GM23338 (cell line): ENCODE measurements around the gene CHST15.

Experiments used
- CREB1 ChIP-seq: fragments of 250-450 bp; sonication (Bioruptor Pico); IDR thresholded peaks from 2 replicates; pipeline ENCODE4 v1.5.0; 2020; ENCODE audit warnings: low read depth, mild to moderate bottlenecking, moderate library complexity
- EZH2 ChIP-seq: fragments of 200-600 bp; sonication (generic); IDR thresholded peaks from one replicate; pipeline ENCODE4 v1.8.0; 2017; ENCODE audit warnings: antibody characterized with exemption, mild to moderate bottlenecking, low read depth; ENCODE audit not compliant: unreplicated experiment
- EZH2phosphoT487 ChIP-seq: fragments of 200-600 bp; sonication (generic); IDR thresholded peaks from one replicate; pipeline ENCODE4 v1.8.1; 2018; ENCODE audit warnings: antibody characterized with exemption; ENCODE audit not compliant: unreplicated experiment
- JUNB ChIP-seq: IDR thresholded peaks from one replicate; pipeline ENCODE4 v1.6.1; 2016; ENCODE audit warnings: antibody characterized with exemption; ENCODE audit not compliant: unreplicated experiment
- NANOG ChIP-seq: IDR thresholded peaks from 2 replicates; pipeline ENCODE4 v1.6.1; 2016; ENCODE audit warnings: antibody characterized with exemption, borderline replicate concordance
- POLR2AphosphoS5 ChIP-seq: IDR thresholded peaks from 2 replicates; pipeline ENCODE4 v1.6.1; 2016; ENCODE audit warnings: antibody characterized with exemption, low read depth
- STAT1 ChIP-seq: IDR thresholded peaks from one replicate; pipeline ENCODE4 v1.6.1; 2016; ENCODE audit warnings: antibody characterized with exemption; ENCODE audit not compliant: unreplicated experiment
- TF ChIP-seq, protein P1 (sequence below), 2 experiments: fragments of 200-600 bp in 1 of 2; sonication (generic) in 1 of 2; conservative IDR thresholded peaks; 2 replicates each; pipeline versions ENCODE4 v1.5.1 to v1.6.1; 2016 to 2017; ENCODE audit warnings: antibody characterized with exemption in 2 of 2, low read depth in 2 of 2, mild to moderate bottlenecking in 2 of 2, moderate library complexity in 1 of 2
- TF ChIP-seq, protein P2 (sequence below): IDR thresholded peaks from one replicate; pipeline ENCODE4 v1.6.1; 2018; ENCODE audit warnings: antibody characterized with exemption; ENCODE audit not compliant: unreplicated experiment
- TF ChIP-seq, protein P3 (sequence below): IDR thresholded peaks from 2 replicates; pipeline ENCODE4 v1.6.1; 2016; ENCODE audit warnings: antibody characterized with exemption

DNA sequence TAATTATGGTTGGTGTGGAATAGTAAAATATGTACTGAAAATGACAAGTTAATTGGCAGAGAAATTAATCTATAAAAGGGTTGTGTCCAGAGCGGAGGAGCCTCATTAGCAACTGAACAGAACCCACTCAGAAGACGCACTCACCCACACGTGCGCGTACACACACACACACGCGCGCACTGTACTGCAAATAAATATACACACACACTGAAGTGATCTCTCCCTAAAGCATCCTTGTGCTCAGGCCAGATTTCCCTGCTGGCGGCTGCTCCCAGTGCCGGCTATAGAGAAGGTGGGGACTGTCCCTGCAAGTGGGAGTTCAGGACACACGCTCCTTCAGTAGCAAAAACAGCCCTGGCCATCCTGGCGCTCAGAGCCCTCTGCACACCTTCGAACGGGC, 85.2 kb downstream of the CHST15 start:
- no peak for TF ChIP-seq EZH2
- TF ChIP-seq, protein P1, sequence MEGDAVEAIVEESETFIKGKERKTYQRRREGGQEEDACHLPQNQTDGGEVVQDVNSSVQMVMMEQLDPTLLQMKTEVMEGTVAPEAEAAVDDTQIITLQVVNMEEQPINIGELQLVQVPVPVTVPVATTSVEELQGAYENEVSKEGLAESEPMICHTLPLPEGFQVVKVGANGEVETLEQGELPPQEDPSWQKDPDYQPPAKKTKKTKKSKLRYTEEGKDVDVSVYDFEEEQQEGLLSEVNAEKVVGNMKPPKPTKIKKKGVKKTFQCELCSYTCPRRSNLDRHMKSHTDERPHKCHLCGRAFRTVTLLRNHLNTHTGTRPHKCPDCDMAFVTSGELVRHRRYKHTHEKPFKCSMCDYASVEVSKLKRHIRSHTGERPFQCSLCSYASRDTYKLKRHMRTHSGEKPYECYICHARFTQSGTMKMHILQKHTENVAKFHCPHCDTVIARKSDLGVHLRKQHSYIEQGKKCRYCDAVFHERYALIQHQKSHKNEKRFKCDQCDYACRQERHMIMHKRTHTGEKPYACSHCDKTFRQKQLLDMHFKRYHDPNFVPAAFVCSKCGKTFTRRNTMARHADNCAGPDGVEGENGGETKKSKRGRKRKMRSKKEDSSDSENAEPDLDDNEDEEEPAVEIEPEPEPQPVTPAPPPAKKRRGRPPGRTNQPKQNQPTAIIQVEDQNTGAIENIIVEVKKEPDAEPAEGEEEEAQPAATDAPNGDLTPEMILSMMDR (conservative IDR thresholded peaks at IDR 0.05; ENCODE audit: low read depth in 2 of 2): no peak
- TF ChIP-seq POLR2AphosphoS5: no peak
- TF ChIP-seq, protein P2, sequence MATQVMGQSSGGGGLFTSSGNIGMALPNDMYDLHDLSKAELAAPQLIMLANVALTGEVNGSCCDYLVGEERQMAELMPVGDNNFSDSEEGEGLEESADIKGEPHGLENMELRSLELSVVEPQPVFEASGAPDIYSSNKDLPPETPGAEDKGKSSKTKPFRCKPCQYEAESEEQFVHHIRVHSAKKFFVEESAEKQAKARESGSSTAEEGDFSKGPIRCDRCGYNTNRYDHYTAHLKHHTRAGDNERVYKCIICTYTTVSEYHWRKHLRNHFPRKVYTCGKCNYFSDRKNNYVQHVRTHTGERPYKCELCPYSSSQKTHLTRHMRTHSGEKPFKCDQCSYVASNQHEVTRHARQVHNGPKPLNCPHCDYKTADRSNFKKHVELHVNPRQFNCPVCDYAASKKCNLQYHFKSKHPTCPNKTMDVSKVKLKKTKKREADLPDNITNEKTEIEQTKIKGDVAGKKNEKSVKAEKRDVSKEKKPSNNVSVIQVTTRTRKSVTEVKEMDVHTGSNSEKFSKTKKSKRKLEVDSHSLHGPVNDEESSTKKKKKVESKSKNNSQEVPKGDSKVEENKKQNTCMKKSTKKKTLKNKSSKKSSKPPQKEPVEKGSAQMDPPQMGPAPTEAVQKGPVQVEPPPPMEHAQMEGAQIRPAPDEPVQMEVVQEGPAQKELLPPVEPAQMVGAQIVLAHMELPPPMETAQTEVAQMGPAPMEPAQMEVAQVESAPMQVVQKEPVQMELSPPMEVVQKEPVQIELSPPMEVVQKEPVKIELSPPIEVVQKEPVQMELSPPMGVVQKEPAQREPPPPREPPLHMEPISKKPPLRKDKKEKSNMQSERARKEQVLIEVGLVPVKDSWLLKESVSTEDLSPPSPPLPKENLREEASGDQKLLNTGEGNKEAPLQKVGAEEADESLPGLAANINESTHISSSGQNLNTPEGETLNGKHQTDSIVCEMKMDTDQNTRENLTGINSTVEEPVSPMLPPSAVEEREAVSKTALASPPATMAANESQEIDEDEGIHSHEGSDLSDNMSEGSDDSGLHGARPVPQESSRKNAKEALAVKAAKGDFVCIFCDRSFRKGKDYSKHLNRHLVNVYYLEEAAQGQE: no peak
- no peak for TF ChIP-seq EZH2phosphoT487
- no peak for TF ChIP-seq JUNB
- no peak for TF ChIP-seq STAT1
- TF ChIP-seq, protein P3, sequence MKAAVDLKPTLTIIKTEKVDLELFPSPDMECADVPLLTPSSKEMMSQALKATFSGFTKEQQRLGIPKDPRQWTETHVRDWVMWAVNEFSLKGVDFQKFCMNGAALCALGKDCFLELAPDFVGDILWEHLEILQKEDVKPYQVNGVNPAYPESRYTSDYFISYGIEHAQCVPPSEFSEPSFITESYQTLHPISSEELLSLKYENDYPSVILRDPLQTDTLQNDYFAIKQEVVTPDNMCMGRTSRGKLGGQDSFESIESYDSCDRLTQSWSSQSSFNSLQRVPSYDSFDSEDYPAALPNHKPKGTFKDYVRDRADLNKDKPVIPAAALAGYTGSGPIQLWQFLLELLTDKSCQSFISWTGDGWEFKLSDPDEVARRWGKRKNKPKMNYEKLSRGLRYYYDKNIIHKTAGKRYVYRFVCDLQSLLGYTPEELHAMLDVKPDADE: no peak
- no peak for TF ChIP-seq CREB1
- no peak for TF ChIP-seq NANOG
